ENCODE results near the gene CSMD2.
"Not testable (repeated sequence)": the region's sequence is repeated elsewhere in the genome, so short reads cannot be mapped to it uniquely, and the experiment has no call there.

Gene CSMD2

DNA sequence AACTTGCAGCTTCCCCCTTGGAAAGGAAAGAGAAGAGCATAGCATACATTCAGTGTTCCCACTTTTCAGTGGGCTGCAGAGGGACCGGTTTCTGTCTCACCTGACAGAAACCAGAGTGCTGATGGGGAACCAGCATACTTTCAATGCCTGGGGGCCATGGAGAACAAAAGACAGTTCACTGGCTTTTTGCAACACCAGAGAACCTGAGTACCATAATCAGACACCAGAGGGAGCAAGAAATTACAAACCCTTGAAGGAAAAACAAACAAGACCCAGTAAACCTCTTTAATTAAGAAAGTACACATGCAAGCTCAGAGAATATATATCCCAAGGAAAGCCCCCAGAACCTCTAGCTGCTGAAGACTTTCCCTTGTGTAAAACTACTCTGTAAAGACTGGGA is 51.1 kb downstream of the CSMD2 start:
- WGBS (ENCODE audit: insufficient coverage, insufficient read length), result no CpG with 5 or more reads among the region's 1 CpG
- peak; percentile 33 for DNase-seq (ENCODE audit: low read depth, low spot score)
- H3K4me3 ChIP-seq (ENCODE audit: low read length), result no peak overlapping the region
- H3K9me3 ChIP-seq (ENCODE audit: control insufficient read depth, insufficient read depth, low read length), result no peaks in the 10 kb centered on the region
- no peaks in the 10 kb centered on the region for H3K27me3 ChIP-seq (ENCODE audit: control insufficient read depth, insufficient read depth, low read length)
- no peaks in the 10 kb centered on the region for H3K36me3 ChIP-seq (ENCODE audit: control insufficient read depth, insufficient read depth, low read length)
- H3K27ac ChIP-seq (ENCODE audit: low read length), result no peak overlapping the region
- no peaks in the 10 kb centered on the region for H3K4me1 ChIP-seq (ENCODE audit: control insufficient read depth, insufficient read depth, low read length)

DNA sequence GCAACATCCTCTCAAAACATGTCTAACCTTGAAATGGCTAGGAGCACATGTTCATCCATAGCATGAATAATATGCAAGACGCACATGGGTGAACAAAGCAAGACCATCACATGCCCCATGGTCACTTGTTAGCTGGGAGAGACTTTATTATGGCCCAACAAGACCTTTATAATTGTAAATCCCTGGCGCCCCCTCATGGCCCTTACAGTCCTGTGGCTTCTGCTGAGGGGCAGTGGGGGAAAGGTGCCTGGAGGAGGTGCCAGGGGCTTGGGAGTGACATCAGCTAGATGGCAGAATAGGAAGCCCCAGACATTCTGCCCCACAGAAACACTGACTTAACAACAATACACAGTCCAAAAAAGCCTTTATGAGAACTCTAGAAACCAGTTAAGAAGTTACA is 51.7 kb downstream of the CSMD2 start:
- Histone ChIP-seq H3K27me3 (ENCODE audit: control insufficient read depth, insufficient read depth, low read length) (no peaks in the 10 kb centered on the region), H3K4me3 (ENCODE audit: low read length) (no peak overlapping the region), H3K4me1 (ENCODE audit: control insufficient read depth, insufficient read depth, low read length) (no peaks in the 10 kb centered on the region), H3K36me3 (ENCODE audit: control insufficient read depth, insufficient read depth, low read length) (no peaks in the 10 kb centered on the region), H3K27ac (ENCODE audit: low read length) (no peak overlapping the region), H3K9me3 (ENCODE audit: control insufficient read depth, insufficient read depth, low read length) (no peaks in the 10 kb centered on the region)
- peak; percentile 25 for DNase-seq (ENCODE audit: low read depth, low spot score)
- no CpG with 5 or more reads among the region's 2 CpGs for WGBS (ENCODE audit: insufficient coverage, insufficient read length)

DNA sequence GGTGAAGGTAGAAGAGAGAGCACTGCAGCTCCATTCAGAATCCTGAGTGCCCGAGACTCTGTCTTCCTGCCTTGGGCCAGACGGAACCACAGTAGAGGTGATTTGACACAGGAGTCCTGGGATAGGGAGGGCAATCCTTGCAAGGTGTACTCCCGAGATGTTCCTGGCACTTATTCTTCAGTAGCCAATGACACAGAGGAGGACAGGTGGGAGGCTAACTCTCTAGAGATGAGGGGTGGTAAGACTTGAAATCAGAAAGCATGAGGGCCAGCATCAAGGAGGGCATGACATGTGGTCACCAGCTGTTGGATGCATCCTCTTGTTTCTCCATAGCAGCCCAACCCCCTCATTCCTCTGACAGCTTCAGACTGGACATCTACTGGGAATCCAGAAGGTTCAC is 56.3 kb downstream of the CSMD2 start:
- Histone ChIP-seq H3K27ac (ENCODE audit: low read length) (no peak overlapping the region), H3K9me3 (ENCODE audit: control insufficient read depth, insufficient read depth, low read length) (no peaks in the 10 kb centered on the region), H3K27me3 (ENCODE audit: control insufficient read depth, insufficient read depth, low read length) (no peaks in the 10 kb centered on the region; the same call in 1 of the 2 replicates), H3K4me1 (ENCODE audit: control insufficient read depth, insufficient read depth, low read length) (no peaks in the 10 kb centered on the region), H3K4me3 (ENCODE audit: low read length) (no peak overlapping the region), H3K36me3 (ENCODE audit: control insufficient read depth, insufficient read depth, low read length) (no peaks in the 10 kb centered on the region)
- no peak for DNase-seq (ENCODE audit: low read depth, low spot score)
- no CpG with 5 or more reads among the region's 3 CpGs for WGBS (ENCODE audit: insufficient coverage, insufficient read length)

DNA sequence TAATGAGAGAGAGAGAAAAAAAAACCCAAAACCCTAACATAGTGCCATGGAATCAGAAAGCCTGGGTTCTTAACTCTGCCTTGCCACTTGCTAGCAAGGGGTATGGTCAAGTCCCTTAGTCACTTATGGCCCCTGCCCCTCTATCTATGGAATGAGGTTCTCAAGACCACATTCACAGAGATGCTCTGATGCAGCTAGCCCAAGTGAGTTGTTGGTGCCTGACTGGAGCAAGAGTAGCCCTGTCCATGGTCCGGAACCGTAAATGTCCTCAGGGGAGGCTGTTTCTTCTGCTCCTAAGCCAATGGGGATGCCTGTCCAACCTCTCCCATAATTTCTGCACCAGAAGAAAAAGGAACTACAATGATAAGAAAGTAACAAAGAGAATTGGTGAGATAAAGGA is 56.8 kb downstream of the CSMD2 start:
- Histone ChIP-seq H3K4me3 (ENCODE audit: low read length) (no peak overlapping the region), H3K27me3 (ENCODE audit: control insufficient read depth, insufficient read depth, low read length) (no peaks in the 10 kb centered on the region; the same call in 1 of the 2 replicates), H3K9me3 (ENCODE audit: control insufficient read depth, insufficient read depth, low read length) (no peaks in the 10 kb centered on the region), H3K36me3 (ENCODE audit: control insufficient read depth, insufficient read depth, low read length) (no peaks in the 10 kb centered on the region), H3K27ac (ENCODE audit: low read length) (no peak overlapping the region), H3K4me1 (ENCODE audit: control insufficient read depth, insufficient read depth, low read length) (no peaks in the 10 kb centered on the region)
- DNase-seq (ENCODE audit: low read depth, low spot score), result no peak
- WGBS (ENCODE audit: insufficient coverage, insufficient read length), result no CpG with 5 or more reads among the region's 2 CpGs

DNA sequence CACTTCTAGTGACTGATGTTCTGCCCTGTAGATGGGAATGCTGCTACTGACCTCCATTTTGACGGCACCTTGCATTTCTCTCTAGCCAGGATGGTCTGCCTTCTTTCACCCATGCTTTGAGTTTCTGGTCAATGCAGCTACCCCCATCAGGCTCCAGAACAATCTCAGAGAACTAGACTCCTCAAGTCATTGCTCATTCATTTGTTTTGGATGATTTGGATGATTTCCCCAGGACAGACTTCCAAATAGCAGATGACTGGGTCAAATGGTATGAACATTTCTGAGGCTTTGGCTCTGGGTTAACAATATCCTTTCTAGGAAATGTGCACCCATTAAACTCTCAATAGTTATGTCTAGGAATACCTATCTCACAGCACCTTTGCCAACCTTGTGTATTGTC is 63.9 kb downstream of the CSMD2 start:
- no peak overlapping the region for H3K27ac ChIP-seq (ENCODE audit: low read length)
- WGBS (ENCODE audit: insufficient coverage, insufficient read length), result no CpG with 5 or more reads among the region's 1 CpG
- no peaks in the 10 kb centered on the region for H3K36me3 ChIP-seq (ENCODE audit: control insufficient read depth, insufficient read depth, low read length)
- H3K27me3 ChIP-seq (ENCODE audit: control insufficient read depth, insufficient read depth, low read length), result no peaks in the 10 kb centered on the region
- DNase-seq (ENCODE audit: low read depth, low spot score), result no peak
- no peaks in the 10 kb centered on the region for H3K4me1 ChIP-seq (ENCODE audit: control insufficient read depth, insufficient read depth, low read length)
- H3K9me3 ChIP-seq (ENCODE audit: control insufficient read depth, insufficient read depth, low read length), result no peaks in the 10 kb centered on the region; the same call in 1 of the 2 replicates
- no peak overlapping the region for H3K4me3 ChIP-seq (ENCODE audit: low read length)

DNA sequence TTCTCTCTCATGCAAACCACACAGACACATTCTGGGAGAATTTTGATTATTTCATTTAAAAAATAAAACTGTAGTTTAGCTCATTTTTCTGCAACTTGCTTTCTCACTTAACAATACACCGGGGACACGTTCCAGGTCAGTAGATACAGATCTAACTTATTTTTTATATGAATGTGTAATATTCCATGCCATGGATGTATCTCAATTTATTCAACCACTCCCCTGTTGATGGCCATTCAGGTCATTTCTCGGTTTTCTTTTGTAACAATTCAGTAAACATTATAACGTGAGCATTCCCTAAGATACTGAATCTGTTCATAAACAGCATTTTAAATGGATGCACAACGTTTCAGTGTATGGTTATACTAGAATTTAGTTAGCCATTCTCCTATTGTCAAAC is 64.7 kb downstream of the CSMD2 start:
- DNase-seq (ENCODE audit: low read depth, low spot score), result no peak
- no peak overlapping the region for H3K4me3 ChIP-seq (ENCODE audit: low read length)
- no peaks in the 10 kb centered on the region for H3K27me3 ChIP-seq (ENCODE audit: control insufficient read depth, insufficient read depth, low read length)
- H3K4me1 ChIP-seq (ENCODE audit: control insufficient read depth, insufficient read depth, low read length), result no peaks in the 10 kb centered on the region
- no peak overlapping the region for H3K27ac ChIP-seq (ENCODE audit: low read length)
- no peaks in the 10 kb centered on the region for H3K36me3 ChIP-seq (ENCODE audit: control insufficient read depth, insufficient read depth, low read length)
- no CpG with 5 or more reads among the region's 5 CpGs for WGBS (ENCODE audit: insufficient coverage, insufficient read length)
- H3K9me3 ChIP-seq (ENCODE audit: control insufficient read depth, insufficient read depth, low read length), result no peaks in the 10 kb centered on the region; the same call in 1 of the 2 replicates

DNA sequence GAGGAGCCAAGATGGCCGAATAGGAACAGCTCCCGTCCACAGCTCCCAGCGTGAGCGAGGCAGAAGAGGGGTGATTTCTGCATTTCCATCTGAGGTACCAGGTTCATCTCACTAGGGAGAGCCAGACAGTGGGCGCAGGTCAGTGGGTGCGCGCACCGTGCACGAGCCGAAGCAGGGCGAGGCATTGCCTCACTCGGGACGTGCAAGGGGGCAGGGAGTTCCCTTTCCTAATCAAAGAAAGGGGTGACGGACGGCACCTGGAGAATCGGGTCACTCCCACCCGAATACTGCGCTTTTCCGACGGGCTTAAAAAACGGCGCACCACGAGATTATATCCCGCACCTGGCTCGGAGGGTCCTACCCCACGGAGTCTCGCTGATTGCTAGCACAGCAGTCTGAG is 72.6 kb downstream of the CSMD2 start:
- not testable (repeated sequence) for H3K27ac ChIP-seq (ENCODE audit: low read length); H3K4me1 ChIP-seq (ENCODE audit: control insufficient read depth, insufficient read depth, low read length); H3K27me3 ChIP-seq (ENCODE audit: control insufficient read depth, insufficient read depth, low read length); H3K4me3 ChIP-seq (ENCODE audit: low read length); DNase-seq (ENCODE audit: low read depth, low spot score); H3K36me3 ChIP-seq (ENCODE audit: control insufficient read depth, insufficient read depth, low read length); H3K9me3 ChIP-seq (ENCODE audit: control insufficient read depth, insufficient read depth, low read length)
- no CpG with 5 or more reads among the region's 27 CpGs for WGBS (ENCODE audit: insufficient coverage, insufficient read length)

DNA sequence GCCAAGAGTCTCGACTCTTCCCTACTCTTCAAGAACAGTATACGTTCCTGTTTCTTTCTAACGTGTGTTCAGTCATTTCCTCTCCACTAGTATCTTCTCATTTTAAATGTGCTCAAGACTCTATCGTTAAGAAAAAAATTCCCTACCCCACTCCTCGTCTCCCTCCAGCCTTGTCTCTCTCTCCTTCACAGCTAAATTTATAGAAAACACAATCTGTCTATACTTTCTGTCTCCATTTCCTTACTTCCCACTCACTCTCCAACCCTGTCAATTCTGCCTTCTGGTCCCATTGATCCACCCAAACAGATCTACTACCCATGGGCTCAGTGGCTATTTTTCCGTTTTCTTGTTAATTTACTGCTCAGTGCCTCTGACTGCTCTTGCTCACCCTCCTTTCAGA is 75.3 kb downstream of the CSMD2 start:
- no peak for DNase-seq (ENCODE audit: low read depth, low spot score)
- H3K9me3 ChIP-seq (ENCODE audit: control insufficient read depth, insufficient read depth, low read length), result no peaks in the 10 kb centered on the region
- H3K4me3 ChIP-seq (ENCODE audit: low read length), result no peak overlapping the region
- WGBS (ENCODE audit: insufficient coverage, insufficient read length), result 100% methylated on average over 2 of the region's 6 CpGs
- H3K36me3 ChIP-seq (ENCODE audit: control insufficient read depth, insufficient read depth, low read length), result no peaks in the 10 kb centered on the region
- no peaks in the 10 kb centered on the region for H3K27me3 ChIP-seq (ENCODE audit: control insufficient read depth, insufficient read depth, low read length)
- H3K27ac ChIP-seq (ENCODE audit: low read length), result no peak overlapping the region
- no peaks in the 10 kb centered on the region for H3K4me1 ChIP-seq (ENCODE audit: control insufficient read depth, insufficient read depth, low read length)

DNA sequence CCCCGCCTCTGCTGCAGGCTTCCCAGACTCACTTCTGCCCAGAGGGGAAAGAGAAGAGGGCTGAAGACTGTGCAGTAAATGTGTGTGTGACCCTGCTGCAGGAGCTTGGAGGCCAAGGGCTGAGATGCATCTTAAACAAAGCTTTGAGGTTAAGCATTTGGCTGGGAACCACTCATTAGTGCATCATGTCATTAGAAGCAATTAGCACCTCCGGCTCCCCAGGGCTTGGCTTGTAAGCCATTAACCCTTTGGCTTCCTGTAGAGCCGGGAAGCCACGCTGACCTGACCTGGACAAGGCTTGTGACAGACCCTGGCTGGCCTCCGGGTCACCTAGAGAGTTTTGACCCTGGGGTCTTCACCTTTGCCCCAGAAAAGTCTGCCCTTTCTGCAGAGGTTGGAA is 77.0 kb downstream of the CSMD2 start:
- H3K9me3 ChIP-seq (ENCODE audit: control insufficient read depth, insufficient read depth, low read length), result no peaks in the 10 kb centered on the region
- no peak overlapping the region for H3K4me3 ChIP-seq (ENCODE audit: low read length)
- H3K27me3 ChIP-seq (ENCODE audit: control insufficient read depth, insufficient read depth, low read length), result no peaks in the 10 kb centered on the region
- H3K36me3 ChIP-seq (ENCODE audit: control insufficient read depth, insufficient read depth, low read length), result no peaks in the 10 kb centered on the region; the same call in 1 of the 2 replicates
- no peaks in the 10 kb centered on the region for H3K4me1 ChIP-seq (ENCODE audit: control insufficient read depth, insufficient read depth, low read length)
- no peak for DNase-seq (ENCODE audit: low read depth, low spot score)
- no peak overlapping the region for H3K27ac ChIP-seq (ENCODE audit: low read length)
- no CpG with 5 or more reads among the region's 5 CpGs for WGBS (ENCODE audit: insufficient coverage, insufficient read length)

DNA sequence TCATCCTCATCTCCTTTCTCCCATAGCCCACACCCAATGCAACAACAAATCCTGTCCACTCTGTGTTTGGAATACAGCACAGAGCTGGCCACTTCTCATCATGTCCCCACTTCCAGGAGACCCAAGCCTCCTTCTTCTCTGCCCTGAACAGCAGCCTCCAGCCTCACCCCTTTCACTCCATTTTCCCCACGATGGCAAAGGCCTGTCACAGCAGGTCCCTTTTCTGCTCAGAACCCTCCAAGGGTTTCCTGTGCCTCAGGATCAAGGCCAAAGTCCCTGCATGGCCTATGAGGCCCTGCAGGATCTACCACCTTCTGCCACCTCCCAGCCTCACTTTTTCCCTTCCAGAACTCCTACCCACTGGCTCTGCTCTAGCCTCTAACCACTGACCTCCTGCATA is 78.5 kb downstream of the CSMD2 start:
- Histone ChIP-seq H3K36me3 (ENCODE audit: control insufficient read depth, insufficient read depth, low read length) (no peaks in the 10 kb centered on the region; the same call in 1 of the 2 replicates), H3K4me1 (ENCODE audit: control insufficient read depth, insufficient read depth, low read length) (no peaks in the 10 kb centered on the region), H3K27me3 (ENCODE audit: control insufficient read depth, insufficient read depth, low read length) (no peaks in the 10 kb centered on the region), H3K9me3 (ENCODE audit: control insufficient read depth, insufficient read depth, low read length) (no peaks in the 10 kb centered on the region), H3K27ac (ENCODE audit: low read length) (no peak overlapping the region), H3K4me3 (ENCODE audit: low read length) (no peak overlapping the region)
- no peak for DNase-seq (ENCODE audit: low read depth, low spot score)
- WGBS (ENCODE audit: insufficient coverage, insufficient read length), result no CpG with 5 or more reads among the region's 1 CpG

DNA sequence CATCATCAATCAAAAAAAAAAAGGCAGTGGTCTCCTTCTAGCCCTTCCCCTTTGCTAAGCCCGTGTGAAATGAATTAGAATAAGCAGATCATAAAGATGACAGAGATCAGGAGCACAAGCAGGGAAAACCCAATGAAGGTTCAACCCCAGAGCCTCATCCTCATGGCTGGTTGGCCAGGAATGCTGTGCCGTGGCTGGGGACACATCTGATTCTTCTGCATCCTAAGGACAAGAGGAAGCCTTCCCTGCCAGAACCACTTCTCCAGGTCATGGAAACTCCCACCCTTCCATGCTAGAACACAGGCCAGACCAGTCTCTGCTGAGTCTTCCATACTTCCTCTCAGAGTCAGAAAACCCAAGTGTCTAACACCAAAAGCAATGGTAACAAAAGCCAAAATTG is 81.1 kb downstream of the CSMD2 start:
- Histone ChIP-seq H3K4me3 (ENCODE audit: low read length) (no peak overlapping the region), H3K4me1 (ENCODE audit: control insufficient read depth, insufficient read depth, low read length) (no peaks in the 10 kb centered on the region), H3K9me3 (ENCODE audit: control insufficient read depth, insufficient read depth, low read length) (no peaks in the 10 kb centered on the region), H3K27ac (ENCODE audit: low read length) (no peak overlapping the region), H3K36me3 (ENCODE audit: control insufficient read depth, insufficient read depth, low read length) (no peaks in the 10 kb centered on the region; the same call in 1 of the 2 replicates), H3K27me3 (ENCODE audit: control insufficient read depth, insufficient read depth, low read length) (no peaks in the 10 kb centered on the region)
- no peak for DNase-seq (ENCODE audit: low read depth, low spot score)
- WGBS (ENCODE audit: insufficient coverage, insufficient read length), result no CpG with 5 or more reads among the region's 2 CpGs

Data from iPS DF 6.9 (cell line).